IPS DF 4.7 (cell line): Measurements from ENCODE around the gene CD55.
"Not testable (repeated sequence)": the region's sequence is repeated elsewhere in the genome, so short reads cannot be mapped to it uniquely, and the experiment has no call there.

Source experiments
- DNase-seq: peaks from one replicate; pipeline ENCODE4 v3.0.0-alpha.2; 2013; ENCODE audit warnings: low spot score; ENCODE audit errors: extremely low read depth

CD55 gene

DNA sequence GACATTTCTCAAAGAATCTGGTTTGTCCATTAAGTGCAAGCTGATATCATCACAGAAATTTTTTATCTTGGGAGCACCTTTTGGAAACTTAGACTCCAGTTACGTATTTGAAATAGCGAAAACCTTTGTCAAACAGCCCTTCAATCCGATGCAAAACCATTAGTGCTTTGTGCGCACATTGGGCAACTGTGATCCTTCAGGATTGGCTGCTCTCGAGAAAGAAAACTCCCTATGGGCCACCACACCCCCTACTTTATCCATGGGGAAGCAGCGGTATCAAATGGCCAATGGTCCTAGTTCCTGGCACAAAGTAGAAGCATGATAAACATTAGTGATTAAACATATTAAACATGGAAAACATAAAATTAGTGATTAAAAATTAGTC, 16.0 kb upstream of the CD55 start:
- no peak for DNase-seq

DNA sequence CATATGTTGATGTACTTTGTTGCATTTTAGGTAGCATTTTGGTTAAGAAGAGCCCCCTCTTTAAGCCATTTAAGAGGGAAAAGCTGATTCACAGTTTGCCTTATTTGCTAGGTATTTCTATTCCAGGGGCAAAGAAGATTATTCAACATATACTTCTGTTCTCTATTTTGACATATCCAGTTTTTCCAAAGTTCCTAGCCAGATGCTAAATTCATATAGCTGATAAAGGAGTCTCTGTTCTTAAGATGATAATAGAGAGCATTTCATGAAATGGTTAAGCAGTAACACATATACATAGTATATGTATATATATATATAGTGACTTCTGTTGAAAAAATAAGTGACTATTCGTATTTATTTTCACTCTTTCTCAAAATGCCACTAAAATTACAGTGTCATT, 15.5 kb upstream of the CD55 start:
- DNase-seq, result no peak

DNA sequence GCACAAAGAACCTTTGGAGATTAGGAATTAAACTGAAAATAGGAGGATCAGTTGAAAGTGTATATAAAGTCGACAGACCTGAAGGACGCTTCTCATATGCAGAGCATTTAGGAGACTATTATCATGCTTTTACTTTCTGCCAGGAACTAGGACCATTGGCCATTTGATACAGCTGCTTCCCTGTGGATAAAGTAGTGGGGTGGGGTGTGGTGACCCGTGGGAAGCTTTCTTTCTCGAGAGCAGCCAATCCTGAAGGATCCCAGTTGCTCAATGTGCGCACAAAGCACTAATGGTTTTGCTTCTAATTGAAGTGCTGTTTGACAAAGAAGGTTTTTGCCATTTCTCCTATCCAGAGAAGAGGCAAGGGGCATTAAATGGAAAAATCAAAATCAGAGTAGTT, 14.9 kb upstream of the CD55 start:
- no peak for DNase-seq

GRCh38 chr1:207308451-207309190, 12.9 kb upstream of the CD55 start:
- no peak for DNase-seq

- no peak for DNase-seq
Observed at GRCh38 chr1:207309745-207310273, 11.7 kb upstream of the CD55 start.

- no peak for DNase-seq
Observed at GRCh38 chr1:207311888-207312603, 9.4 kb upstream of the CD55 start.

- no peak for DNase-seq
Observed at GRCh38 chr1:207312604-207312920, 8.9 kb upstream of the CD55 start.

GRCh38 chr1:207313131-207313530, 8.3 kb upstream of the CD55 start:
- DNase-seq, result no peak

GRCh38 chr1:207314816-207315215, 6.7 kb upstream of the CD55 start:
- DNase-seq, result no peak

GRCh38 chr1:207315435-207315834, 6.0 kb upstream of the CD55 start:
- no peak for DNase-seq

GRCh38 chr1:207316141-207316540, 5.3 kb upstream of the CD55 start:
- no peak for DNase-seq

DNA sequence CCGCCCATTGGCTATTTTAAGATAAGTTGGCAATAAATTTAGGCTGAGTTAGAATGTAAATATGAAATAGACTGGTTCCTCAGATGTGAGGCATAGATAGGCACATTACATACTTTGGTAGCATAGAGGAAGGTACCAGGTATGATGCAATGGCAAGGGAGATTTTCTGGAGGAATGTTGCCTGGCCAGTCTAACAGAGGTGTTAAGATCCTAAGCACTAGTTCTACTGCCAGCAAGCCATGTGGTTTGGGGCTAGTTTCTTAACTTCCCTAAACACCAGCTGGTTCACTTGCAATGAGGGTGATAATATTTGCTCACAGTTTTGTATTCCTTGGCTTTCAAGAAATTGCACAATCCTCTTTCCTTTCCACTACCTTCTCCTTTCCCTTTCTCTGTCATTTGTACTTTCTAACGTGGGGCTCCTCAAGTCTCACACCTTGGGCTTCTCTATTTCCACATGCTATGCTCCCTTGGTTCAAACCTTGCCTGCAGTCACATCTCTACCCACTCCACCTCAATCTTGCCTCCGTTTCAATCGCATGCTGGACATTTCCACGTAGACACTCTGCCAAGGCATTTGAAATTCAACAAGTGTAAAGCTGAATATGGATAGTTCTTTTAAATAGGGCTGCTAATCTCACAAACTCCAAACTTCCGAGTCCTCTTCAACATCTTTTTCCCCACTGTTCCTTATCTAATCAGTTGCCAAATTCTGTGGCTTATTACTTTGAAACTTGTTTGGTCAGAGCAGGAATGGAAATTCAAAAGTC, 4.7 kb upstream of the CD55 start:
- DNase-seq, result no peak

DNA sequence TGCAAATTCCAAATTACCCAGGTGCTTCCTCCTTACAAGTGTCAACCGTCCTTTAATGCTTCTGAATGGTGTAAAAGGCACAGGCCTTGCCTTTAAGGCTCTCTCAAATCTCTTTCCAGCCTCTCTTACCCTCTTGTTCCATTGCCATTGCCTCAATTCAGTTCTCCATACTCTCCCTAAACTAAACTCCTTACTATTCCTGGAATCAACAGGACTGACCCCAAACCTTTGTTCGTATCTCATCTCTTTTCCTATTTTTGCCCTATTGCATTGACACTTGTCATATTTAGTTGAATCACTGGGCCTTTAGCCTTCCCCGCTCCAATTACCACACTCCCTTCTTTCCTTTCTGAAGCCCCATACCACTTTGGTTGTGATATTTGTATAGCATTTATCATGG, 3.9 kb upstream of the CD55 start:
- DNase-seq, result no peak

GRCh38 chr1:207318072-207318619, 3.3 kb upstream of the CD55 start:
- no peak for DNase-seq

- no peak for DNase-seq
Observed at GRCh38 chr1:207319199-207319598, 2.3 kb upstream of the CD55 start.

DNA sequence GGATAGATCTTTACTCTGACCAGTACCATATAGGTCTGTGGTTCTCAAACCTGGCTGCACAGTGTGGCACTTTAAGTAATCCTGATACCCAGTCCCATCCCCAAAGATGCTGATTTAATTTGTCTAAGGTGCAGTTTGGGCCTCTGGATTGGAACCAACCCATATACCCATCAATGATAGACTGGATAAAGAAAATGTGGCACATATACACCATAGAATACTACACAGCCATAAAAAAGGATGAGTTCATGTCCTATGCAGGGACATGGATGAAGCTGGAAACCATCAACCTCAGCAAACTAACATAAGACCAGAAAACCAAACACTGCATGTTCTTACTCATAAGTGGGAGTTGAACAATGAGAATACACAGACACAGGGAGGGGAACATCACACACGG, 1.4 kb upstream of the CD55 start:
- not testable (repeated sequence) for DNase-seq

GRCh38 chr1:207321790-207322645, 540 bp downstream of the CD55 start:
- no peak for DNase-seq

- DNase-seq, result no peak
Observed at GRCh38 chr1:207323425-207324225, 2.1 kb downstream of the CD55 start.

- no peak for DNase-seq
Observed at GRCh38 chr1:207328004-207328403, 6.5 kb downstream of the CD55 start.

- DNase-seq, result no peak
Observed at GRCh38 chr1:207328908-207329440, 7.5 kb downstream of the CD55 start.
